ENCODE measurements around the gene RAB25.

Gene RAB25

GRCh38 chr1:156079762-156080161 is 18.8 kb downstream of the RAB25 start:
- DNase-seq (ENCODE audit: low read depth) = no peak

- no peak for DNase-seq (ENCODE audit: low read depth)
Measured at GRCh38 chr1:156080241-156080862, 19.4 kb downstream of the RAB25 start.

- DNase-seq (ENCODE audit: low read depth) = no peak
Measured at GRCh38 chr1:156080863-156081179, 19.9 kb downstream of the RAB25 start.

GRCh38 chr1:156081180-156081916 is 20.4 kb downstream of the RAB25 start:
- DNase-seq (ENCODE audit: low read depth) = no peak

GRCh38 chr1:156081917-156082308 is 21.0 kb downstream of the RAB25 start:
- no peak for DNase-seq (ENCODE audit: low read depth)

GRCh38 chr1:156082309-156083091 is 21.5 kb downstream of the RAB25 start, which contains the start of gene MEX3A:
MEX3A (minus strand) TSS chr1:156082465; CDS start chr1:156081998, 467 bp downstream.
- peak; percentile 44 for DNase-seq (ENCODE audit: low read depth)

GRCh38 chr1:156083800-156084790 is 23.1 kb downstream of the RAB25 start:
- DNase-seq (ENCODE audit: low read depth) = no peak

GRCh38 chr1:156086256-156086662 is 25.3 kb downstream of the RAB25 start:
- DNase-seq (ENCODE audit: low read depth) = peak; percentile 20

- DNase-seq (ENCODE audit: low read depth) = no peak
Measured at GRCh38 chr1:156089704-156090103, 28.7 kb downstream of the RAB25 start.

GRCh38 chr1:156090138-156090839 is 29.3 kb downstream of the RAB25 start:
- DNase-seq (ENCODE audit: low read depth) = no peak

- peak; percentile 63 for DNase-seq (ENCODE audit: low read depth)
Measured at GRCh38 chr1:156090840-156091188, 29.9 kb downstream of the RAB25 start.

GRCh38 chr1:156091610-156092009 is 30.6 kb downstream of the RAB25 start:
- no peak for DNase-seq (ENCODE audit: low read depth)

GRCh38 chr1:156095906-156096508 is 35.0 kb downstream of the RAB25 start:
- no peak for DNase-seq (ENCODE audit: low read depth)

- peak; percentile 81 for DNase-seq (ENCODE audit: low read depth)
Measured at GRCh38 chr1:156096640-156097391, 35.9 kb downstream of the RAB25 start.

GRCh38 chr1:156097499-156098178 is 36.7 kb downstream of the RAB25 start:
- no peak for DNase-seq (ENCODE audit: low read depth)

GRCh38 chr1:156098784-156099183 is 37.8 kb downstream of the RAB25 start:
- no peak for DNase-seq (ENCODE audit: low read depth)

- DNase-seq (ENCODE audit: low read depth) = no peak
Measured at GRCh38 chr1:156099282-156099681, 38.3 kb downstream of the RAB25 start.

GRCh38 chr1:156100205-156100995 is 39.4 kb downstream of the RAB25 start:
- DNase-seq (ENCODE audit: low read depth) = no peak

GRCh38 chr1:156101880-156102279 is 40.9 kb downstream of the RAB25 start:
- DNase-seq (ENCODE audit: low read depth) = no peak

Measured in fibroblast of gingiva (primary cell).